GM18861 (cell line): Measurements from ENCODE around the gene ALOX12B.
"Not testable (repeated sequence)": the region's sequence is repeated elsewhere in the genome, so short reads cannot be mapped to it uniquely, and the experiment has no call there.

Experiments used
- ATAC-seq: cut with Tn5 transposase; IDR thresholded peaks from one replicate; pipeline ENCODE4 v1.9.1; 2021; ENCODE audit not compliant: unreplicated experiment

ALOX12B gene

DNA sequence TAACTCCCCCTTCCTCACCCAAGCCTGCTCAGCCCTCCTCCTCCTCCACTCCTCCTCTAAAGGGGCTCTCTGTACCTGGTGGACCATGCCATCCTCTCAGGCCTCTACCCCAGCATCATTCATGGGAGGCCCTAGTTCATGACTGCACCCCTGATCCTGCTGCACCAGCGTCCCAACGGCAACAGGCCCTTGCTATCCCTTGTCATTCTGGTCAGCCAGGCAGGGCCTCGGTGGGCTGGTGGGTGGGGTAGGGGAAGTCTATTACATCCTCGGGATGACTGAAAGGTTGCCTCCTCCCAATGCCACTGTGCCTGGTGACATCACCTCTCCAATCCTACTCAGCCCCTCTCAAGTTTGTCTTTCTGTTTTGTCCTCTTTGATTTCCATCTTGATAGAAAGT, 19.7 kb downstream of the ALOX12B start:
- no peak for ATAC-seq

DNA sequence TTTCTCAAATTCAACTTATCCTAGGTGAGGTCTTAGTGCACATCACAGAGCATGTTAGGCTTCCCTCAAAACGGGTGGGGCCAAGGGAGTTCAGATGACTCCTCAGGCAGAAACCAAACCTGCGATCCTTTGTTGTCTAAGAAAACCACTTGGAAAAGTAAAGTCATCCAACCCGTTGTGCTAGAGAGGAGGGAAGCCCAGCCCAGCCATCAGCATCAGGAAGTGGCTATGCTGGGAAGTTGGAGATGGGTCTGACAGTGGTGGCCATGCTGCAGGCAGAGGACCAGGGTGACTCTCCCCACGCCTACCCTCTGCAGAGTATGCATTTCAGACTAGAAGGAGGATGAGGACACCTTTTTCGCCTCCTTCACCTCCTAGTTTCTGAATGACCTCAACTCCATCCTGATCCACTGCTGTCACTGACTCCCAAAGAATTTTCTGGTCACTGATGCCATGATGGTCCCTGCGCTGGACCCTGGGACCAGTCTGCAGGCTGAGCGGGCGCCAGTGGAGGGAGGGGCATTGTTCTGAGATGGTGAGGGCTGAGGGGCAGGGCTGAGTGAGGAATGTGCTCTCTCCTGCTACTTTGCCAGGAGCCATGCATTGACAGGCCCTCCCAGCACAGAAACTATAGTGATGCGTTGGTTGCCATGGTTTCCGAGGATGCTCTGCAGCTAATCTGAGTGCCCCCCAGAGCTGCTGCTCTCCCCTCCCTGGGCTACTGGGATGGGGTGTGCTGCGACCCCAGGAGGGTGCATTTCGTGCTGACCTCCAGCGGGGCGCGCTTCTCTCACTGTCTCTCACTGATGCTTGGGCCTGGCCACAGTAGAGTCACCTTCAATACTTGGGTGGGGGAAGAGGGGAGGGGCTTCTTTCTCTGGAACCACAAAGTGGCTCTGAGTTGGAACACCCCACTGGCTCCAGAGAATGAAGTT, 20.4 kb downstream of the ALOX12B start:
- ATAC-seq = no peak

DNA sequence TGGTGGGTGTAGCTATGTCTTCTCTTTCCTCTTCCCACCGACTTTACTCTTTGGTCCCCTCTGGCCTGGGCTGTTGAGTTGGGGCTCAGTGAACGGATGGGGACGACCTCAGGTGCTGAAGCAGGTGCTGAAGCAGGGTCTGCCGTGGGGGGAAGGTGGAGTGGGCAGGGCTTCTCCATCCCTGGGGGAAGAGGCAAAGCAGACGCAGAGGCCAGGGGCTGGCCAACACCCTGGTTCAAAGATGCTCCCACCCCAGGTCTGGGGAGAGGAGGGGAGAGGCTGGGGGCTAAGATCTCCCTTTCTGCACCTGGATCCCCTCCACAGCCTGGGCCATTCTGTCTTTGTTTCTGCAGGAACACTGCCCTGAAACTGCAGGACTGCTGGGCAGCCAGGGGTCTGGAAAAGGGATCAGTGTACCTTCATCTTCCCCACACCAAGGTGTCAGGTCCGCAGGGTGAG, 22.9 kb downstream of the ALOX12B start:
- no peak for ATAC-seq

DNA sequence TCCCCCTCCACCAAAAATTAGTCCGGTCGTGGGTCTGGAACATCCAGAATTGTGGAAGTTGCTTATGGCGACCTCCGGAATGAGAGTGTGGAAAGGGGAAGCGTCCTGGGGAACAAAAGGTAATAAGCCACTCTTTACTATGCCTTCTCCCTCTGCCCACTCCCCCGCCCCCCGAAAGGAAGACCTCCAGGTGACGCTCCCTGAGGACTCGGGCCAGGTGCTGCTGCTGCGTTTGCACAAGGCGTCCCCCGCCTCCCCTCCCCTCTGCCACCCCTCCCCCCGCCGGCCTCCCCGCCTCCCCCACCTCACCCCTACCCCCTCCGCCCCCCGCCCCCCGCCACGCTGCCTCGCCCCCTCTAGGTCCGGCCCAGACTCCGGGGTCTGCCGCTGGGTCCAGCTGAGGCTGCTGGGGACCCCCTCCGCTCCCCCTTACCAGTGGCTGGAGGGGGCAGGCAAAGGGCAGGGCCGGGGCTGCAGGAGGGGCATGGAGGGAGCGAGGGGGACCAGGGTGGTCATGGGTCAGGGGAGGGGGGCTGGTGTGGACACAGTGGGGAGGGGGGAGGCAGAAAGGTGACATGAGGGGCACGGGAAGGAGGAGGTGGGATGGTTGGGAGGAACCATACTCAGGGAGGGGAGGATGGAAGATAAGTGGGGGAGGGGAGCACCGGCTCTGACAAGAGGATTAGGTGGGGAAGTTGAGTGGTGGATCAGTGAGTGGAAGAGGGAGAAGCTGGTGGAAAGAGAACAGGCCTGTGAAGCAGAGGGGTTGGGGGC, 23.6 kb downstream of the ALOX12B start:
- no peak for ATAC-seq

DNA sequence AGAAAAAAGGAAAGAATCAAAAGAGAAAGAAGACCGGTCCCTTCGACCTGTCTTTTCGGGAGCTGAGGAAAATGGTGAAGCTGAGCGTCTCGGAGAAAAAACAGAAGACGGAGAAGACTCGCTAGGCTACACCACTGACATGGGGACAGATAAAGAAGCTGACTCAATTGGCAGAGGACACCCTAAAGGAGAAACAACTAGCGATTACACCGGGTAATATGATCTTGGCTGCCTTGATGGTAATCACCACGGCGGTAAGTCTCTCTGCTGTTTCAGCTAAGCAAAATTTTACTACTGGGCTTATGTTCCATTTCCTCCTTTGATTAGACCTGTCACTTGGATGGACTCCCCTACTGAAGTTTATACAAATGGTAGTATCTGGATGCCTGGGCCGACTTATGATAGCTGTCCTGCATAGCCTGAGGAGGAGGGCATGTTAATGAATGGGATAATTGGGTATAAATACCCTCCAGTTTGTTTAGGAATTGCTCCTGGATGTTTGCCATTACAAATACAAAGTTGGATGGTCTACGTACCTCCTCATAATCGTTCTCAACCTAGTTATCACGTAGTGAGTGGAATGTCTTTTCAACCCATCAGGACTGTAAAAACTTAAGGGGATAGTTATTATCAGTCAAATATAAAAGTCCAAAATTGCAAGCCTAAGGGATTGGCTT, 24.6 kb downstream of the ALOX12B start:
- ATAC-seq = no peak

DNA sequence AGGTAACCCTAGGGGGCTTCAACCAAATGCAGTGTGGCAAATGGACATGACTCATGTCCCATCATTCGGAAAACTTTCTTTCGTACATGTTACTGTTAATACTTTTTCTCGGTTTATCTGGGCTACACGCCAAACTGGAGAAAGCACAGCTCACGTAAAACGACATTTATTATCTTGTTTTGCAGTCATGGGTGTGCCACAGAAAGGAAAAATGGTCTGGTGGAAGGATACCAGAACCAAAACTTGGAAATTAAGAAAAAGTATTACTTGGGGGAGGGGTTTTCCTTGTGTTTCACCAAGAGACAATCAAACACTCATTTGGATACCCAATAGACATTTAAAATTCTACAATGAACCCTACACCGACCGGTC, 25.1 kb downstream of the ALOX12B start:
- ATAC-seq = no peak

DNA sequence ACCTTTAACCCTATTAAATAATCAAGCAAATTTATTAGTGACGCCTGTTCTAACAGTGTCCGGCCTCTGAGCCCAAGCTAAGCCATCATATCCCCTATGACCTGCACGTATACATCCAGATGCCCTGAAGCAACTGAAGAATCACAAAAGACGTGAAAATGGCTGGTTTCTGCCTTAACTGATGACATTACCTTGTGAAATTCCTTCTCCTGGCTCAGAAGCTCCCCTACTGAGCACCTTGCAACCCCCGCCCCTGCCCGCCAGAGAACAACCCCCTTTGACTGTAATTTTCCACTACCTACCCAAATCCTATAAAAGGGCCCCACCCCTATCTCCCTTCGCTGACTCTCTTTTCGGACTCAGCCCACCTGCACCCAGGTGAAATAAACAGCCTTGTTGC, 25.7 kb downstream of the ALOX12B start:
- ATAC-seq = not testable (repeated sequence)

DNA sequence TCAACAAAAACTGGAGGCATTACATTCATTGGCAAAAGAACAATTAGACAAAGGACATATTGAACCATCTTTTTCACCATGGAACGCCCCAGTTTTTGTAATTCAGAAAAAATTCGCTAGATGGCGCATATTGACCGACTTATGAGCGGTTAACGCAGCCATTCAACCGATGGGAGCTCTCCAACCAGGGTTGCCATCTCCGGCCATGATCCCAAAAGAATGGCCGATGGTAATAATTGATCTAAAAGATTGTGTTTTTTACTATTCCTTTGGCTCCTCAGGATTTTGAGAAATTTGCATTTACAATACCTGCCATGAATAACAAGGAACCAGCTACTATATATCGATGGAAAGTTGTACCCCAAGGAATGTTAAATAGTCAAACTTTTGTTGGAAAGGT, 27.2 kb downstream of the ALOX12B start:
- ATAC-seq = no peak

DNA sequence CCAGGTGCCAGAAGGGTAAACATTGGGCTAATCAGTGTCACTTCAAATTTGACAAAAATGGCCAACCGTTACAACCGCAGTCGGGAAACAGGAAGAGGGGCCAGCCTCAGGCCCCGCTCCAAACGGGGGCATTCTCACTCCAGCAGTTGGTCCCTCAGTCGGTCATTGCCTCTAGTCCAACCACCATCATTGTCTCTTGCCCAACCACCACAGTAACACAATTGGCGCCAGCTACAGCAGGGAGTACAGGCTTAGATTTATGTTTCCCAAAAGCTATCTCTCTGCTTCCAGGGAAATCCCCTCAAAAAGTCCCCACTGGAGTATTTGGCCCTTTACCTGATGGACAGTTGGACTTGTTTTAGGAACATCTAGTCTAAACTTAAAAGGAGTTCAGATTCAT, 28.4 kb downstream of the ALOX12B start:
- no peak for ATAC-seq

DNA sequence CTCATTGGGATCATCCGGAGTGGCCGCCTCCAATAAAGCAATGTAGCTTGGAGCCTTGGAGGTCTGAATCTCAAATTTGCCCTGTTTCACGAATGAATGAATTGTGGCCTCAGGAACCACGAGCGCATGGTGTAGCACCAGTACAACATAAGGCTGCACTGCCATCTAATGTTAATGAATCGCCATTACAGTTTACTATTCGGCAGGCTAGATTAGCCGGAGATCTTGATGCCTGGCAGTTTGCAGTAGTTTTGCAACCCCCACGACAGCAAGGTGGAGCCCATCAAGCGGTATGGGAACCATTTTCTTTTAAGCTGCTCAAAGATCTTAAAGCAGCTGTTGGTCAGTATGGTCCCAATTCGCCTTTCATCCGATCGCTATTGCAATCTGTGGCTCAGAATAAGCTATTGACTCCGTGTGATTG, 29.8 kb downstream of the ALOX12B start:
- no peak for ATAC-seq

DNA sequence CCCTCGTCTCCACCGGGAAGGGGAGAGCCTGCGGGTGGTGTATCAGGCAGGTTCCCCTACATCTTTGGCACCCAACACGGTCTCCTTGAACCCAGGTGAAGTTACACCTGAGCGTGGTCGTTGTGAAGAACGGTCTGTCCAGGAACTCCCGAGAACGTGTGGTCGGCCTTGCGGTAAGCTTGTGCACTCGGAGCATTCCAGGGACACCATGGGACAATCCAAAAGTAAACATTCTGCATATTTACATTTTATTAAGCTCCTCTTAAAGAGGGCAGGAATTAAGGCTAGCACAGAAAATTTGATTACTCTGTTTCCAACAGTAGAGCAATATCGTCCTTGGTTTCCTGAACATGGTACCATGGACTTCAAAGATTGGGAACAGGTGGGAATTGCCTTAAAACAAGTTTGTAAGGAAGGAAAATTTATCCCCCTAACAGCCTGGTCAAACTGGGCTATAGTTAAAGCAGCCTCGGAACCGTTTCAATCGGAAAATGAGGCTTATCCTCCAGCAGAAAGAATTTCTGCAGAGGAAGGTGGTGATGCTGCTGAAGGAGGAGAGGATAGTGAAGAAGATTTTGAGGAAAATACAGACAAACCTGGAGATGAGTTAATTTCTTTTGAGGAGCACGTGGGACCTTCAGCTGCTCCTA, 30.4 kb downstream of the ALOX12B start:
- no peak for ATAC-seq

DNA sequence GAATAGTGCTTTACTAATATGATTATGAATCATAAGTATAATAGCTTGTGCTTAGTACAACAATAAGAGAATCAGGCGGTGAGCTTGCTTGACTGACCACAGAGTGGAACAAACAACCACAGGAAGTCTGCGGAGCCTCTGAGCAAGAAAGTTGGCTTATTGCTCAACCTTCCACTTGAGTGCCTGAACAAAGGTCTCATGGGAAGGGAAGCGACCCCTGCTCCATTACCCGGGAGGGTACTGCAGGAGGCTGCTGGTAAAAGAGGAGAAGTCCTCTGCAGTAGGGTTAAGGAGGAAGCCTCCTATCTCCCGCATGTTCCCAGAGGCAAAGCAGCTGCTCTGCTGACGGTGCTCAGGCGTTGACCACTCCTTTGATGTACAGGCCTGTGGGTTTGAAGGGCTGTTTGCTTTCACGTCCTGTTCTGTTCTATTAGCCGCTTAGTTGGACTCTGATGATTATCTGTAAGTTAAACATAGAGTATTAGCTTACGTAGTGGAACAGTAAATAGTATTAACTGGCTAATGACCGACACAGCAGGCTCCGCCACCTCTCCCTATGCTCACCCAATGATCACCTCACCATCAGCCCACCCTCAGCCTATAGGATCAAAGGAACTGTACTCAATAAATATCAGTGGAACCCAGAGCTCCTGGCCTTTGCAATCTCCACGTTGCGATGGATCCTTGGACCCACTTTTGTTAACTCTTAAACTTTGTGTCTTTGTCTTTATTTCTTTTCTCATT, 31.1 kb downstream of the ALOX12B start:
- ATAC-seq = peak; percentile 52

DNA sequence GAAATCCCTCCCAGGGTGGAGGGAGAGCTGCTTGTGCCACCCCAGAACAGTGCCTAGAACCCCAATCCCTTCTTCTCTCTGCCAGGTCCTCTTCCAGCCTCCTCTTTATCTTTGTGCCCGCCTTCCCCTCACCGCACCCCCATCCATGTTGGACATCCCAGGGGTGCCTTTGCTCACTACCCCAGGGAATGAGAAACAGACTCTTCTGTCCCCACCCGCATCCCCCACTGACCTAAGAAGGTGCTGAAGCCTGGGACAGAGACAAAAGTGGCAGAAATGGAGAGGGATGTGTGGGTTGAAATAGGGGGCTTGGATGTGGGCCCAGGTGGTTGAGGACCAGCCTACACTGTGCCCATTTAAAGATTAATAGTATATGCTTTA, 31.7 kb downstream of the ALOX12B start:
- ATAC-seq = no peak

DNA sequence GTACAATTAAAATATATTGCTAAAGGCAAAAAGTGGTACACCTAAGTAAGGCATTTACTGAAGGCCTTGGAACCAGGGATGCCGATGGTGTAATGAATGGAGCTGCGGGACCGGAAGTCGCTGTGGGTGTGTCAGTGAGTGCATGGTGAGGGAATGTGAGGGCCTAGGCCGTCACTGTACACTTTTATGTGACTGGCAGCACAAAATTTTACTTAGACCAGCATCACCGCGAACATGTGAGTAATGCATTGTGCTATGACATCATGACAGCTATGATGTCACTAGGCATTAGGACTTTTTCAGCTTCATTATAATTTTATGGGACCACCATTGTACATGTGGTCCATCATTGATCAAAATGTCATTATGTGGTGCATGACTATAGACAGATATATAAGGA, 33.9 kb downstream of the ALOX12B start:
- ATAC-seq = no peak

DNA sequence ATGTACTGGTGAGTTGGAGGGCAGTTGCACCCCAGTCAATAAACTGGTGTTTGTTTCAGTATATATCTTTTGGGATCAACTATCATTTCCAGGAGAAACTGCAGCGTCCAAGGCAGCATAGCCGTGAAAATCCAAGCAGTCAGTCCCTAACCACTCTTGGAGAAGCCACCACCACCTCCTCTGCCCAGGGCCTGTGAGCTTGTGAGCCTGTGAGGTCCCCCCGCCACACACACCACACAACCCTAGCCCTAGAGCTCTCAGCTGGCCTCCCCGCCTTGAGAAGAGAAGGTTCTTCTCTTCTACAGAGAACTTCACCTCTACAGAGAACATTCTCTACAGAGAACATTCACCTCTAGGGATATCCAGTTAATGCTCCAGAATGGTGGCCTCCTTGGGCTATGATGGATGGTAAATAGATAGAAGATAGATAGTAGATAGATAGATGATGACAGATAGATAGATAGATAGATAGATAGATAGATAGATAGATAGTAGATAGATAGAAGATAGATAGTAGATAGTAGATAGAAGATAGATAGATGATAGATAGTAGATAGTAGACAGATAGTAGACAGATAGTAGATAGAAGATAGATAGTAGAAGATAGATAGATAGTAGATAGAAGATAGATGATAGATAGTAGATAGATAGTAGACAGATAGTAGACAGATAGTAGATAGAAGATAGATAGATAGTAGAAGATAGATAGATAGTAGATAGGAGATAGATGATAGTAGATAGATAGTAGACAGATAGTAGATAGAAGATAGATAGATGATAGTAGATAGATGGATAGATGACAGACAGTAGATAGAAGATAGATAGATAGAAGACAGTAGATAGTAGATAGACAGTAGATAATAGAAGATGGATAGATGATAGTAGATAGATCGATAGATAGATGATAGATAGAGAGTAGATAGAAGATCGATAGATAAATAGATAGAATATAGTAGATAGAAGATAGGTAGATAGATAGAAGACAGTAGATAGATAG, 35.0 kb downstream of the ALOX12B start:
- ATAC-seq = no peak

DNA sequence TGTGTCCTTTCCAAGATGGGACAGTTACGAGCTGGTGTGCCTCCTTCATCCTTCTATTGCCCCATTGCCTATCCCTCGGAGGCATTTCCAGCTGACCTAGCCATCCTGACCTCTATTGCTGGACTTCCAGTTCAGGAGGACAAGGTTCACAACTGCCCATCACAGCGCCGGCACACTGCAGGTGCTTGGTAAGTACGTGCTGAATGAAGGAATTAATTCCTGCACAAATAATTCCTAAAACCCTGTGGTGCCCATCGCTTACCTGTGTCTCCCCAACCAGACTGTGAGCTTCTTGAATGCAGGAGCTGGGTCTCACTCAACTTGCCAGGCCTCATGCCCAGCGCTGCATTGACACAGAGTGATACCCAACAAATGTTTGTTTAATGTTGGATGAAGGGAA, 35.7 kb downstream of the ALOX12B start:
- ATAC-seq = no peak

DNA sequence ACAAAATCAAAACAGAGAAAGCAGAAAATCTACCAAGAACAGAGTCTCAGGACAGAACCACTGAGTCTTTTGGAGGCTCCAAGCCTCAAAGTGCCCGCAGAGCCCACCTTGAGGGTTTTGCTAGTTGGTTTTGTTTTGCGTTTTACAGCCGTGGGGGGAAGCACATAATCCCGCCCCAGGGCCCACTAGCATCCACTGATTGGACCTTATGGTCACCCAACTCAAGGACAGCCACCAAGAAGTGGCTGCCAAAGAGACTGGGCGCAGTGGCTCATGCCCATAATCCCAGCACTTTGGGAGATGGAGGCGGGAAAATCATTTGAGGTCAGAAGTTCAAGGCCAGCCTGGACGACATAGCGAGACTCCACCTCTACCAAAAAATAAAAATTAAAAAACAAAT, 38.8 kb downstream of the ALOX12B start:
- ATAC-seq = no peak

DNA sequence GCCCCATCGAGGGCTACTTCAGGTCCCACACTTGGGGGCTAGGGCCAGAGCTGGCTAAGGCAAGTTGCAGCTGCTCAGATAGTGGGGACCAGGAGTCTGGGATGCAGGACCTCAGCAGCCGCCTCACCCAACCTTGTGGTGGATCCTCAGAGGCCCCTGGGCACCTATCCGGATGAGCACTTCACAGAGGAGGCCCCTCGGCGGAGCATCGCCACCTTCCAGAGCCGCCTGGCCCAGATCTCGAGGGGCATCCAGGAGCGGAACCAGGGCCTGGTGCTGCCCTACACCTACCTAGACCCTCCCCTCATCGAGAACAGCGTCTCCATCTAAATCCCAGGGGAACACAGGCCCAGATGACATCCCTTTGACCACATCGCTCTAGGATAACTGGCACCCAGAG, 39.3 kb downstream of the ALOX12B start:
- ATAC-seq = no peak

DNA sequence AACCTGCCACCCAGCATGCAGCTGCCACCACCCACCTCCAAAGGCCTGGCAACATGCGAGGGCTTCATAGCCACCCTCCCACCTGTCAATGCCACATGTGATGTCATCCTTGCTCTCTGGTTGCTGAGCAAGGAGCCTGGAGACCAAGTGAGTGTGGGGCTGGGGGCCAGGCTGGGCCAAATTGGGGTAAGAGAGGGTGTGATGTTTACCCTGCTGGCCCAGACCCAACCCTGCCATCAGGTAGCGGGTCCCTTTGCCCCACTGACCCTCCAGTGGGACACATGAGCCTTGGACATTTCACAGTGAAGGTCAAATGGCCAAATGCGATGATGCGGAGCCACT, 39.8 kb downstream of the ALOX12B start:
- no peak for ATAC-seq
